Measurements from ENCODE around the gene CYBA. TPM values are rescaled to one million over a fixed set of nuclear protein-coding genes. Genes with fewer than 3 reads are reported as not detected.
A peak's percentile ranks its signal among the peaks of the same experiment; 100 is the strongest.

Gene CYBA
- total and polyA plus RNA-seq, 2 of the 13 experiments (the other 11 are each of a cell fraction or from before 2014, with no cell fraction given), result 196 to 250 TPM

DNA sequence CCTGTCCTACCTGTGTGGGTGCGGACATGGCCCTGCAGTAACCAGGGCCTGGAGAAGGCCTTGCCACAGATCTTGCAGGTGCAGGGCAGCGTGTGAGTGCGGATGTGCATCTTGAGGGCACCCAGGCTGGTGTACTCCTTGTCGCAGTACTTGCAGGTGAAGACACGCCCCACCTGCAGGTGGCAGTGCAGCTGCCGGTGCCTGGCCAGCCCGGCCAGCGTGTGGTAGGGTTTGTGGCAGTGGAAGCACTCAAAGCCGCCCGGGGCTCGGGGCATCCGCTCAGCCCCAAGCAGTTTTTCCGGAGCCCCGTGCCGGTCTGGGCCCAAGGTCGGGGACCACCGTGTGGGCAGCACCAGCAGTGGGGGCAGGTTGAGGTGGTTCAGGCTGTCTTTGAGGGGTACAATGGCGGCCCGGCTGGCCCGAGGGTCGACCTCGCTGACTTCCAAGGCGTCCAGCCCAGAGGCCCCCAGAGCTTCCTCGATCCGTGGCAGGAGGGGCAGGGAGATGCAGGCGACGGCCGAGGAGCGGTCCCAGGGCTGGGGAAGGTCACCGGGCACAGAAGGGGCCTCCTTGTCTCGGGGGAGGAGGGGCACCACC is 30.3 kb upstream of the CYBA start (continued):
- TF ChIP-seq ZNF792 (CRISPR knock-in tag; IDR thresholded peaks at IDR 0.05), result no peak; the same call in 1 of the 2 replicates
- no peak for TF ChIP-seq ZNF598 (CRISPR knock-in tag; IDR thresholded peaks at IDR 0.05; ENCODE audit: borderline replicate concordance)
- no peak for TF ChIP-seq ZFP36L2 (CRISPR knock-in tag; IDR thresholded peaks at IDR 0.05)
- TF ChIP-seq E2F5 (CRISPR knock-in tag; conservative IDR thresholded peaks at IDR 0.05), result no peak
- TF ChIP-seq, protein P1, sequence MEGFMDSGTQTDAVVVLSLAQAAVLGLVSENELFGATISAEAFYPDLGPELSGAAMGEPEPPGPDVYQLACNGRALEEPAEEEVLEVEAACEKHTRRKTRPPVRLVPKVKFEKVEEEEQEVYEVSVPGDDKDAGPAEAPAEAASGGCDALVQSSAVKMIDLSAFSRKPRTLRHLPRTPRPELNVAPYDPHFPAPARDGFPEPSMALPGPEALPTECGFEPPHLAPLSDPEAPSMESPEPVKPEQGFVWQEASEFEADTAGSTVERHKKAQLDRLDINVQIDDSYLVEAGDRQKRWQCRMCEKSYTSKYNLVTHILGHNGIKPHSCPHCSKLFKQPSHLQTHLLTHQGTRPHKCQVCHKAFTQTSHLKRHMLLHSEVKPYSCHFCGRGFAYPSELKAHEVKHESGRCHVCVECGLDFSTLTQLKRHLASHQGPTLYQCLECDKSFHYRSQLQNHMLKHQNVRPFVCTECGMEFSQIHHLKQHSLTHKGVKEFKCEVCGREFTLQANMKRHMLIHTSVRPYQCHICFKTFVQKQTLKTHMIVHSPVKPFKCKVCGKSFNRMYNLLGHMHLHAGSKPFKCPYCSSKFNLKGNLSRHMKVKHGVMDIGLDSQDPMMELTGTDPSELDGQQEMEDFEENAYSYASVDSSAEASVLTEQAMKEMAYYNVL (CRISPR knock-in tag; IDR thresholded peaks at IDR 0.05; ENCODE audit: borderline replicate concordance), result 0 out of 2 replicates have a peak, but pooled peaks have one; percentile 21
- no peak for TF ChIP-seq JUN (CRISPR knock-in tag; IDR thresholded peaks at IDR 0.05)
- 0 out of 2 replicates have a peak, but pooled peaks have one; percentile 30 for TF ChIP-seq KLF11 (CRISPR knock-in tag; IDR thresholded peaks at IDR 0.05)
- no peak for TF ChIP-seq BCL3 (CRISPR knock-in tag; IDR thresholded peaks at IDR 0.05)
- no peak for TF ChIP-seq REXO4 (CRISPR knock-in tag; IDR thresholded peaks at IDR 0.05; ENCODE audit: borderline replicate concordance)
- TF ChIP-seq ZNF367 (CRISPR knock-in tag; IDR thresholded peaks at IDR 0.05; ENCODE audit: borderline replicate concordance), result no peak
- TF ChIP-seq ZBTB20 (CRISPR knock-in tag; IDR thresholded peaks at IDR 0.05; ENCODE audit: borderline replicate concordance, low read depth), result no peak
- TF ChIP-seq RNF219 (CRISPR knock-in tag; IDR thresholded peaks at IDR 0.05), result no peak
- no peak for TF ChIP-seq IKZF4 (CRISPR knock-in tag; IDR thresholded peaks at IDR 0.05; ENCODE audit: borderline replicate concordance, low read depth, not compliant biosample characterization)
- peak; percentile 41; the same call in 1 of the 2 replicates for TF ChIP-seq ZNF768 (CRISPR knock-in tag; IDR thresholded peaks at IDR 0.05)
- no peak for TF ChIP-seq GATA4 (IDR thresholded peaks at IDR 0.05; ENCODE audit: borderline replicate concordance, low read depth)
- TF ChIP-seq, protein P2, sequence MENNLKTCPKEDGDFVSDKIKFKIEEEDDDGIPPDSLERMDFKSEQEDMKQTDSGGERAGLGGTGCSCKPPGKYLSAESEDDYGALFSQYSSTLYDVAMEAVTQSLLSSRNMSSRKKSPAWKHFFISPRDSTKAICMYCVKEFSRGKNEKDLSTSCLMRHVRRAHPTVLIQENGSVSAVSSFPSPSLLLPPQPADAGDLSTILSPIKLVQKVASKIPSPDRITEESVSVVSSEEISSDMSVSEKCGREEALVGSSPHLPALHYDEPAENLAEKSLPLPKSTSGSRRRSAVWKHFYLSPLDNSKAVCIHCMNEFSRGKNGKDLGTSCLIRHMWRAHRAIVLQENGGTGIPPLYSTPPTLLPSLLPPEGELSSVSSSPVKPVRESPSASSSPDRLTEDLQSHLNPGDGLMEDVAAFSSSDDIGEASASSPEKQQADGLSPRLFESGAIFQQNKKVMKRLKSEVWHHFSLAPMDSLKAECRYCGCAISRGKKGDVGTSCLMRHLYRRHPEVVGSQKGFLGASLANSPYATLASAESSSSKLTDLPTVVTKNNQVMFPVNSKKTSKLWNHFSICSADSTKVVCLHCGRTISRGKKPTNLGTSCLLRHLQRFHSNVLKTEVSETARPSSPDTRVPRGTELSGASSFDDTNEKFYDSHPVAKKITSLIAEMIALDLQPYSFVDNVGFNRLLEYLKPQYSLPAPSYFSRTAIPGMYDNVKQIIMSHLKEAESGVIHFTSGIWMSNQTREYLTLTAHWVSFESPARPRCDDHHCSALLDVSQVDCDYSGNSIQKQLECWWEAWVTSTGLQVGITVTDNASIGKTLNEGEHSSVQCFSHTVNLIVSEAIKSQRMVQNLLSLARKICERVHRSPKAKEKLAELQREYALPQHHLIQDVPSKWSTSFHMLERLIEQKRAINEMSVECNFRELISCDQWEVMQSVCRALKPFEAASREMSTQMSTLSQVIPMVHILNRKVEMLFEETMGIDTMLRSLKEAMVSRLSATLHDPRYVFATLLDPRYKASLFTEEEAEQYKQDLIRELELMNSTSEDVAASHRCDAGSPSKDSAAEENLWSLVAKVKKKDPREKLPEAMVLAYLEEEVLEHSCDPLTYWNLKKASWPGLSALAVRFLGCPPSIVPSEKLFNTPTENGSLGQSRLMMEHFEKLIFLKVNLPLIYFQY (CRISPR knock-in tag; IDR thresholded peaks at IDR 0.05; ENCODE audit: borderline replicate concordance), result no peak
- TF ChIP-seq NFRKB (IDR thresholded peaks at IDR 0.05), result no peak
- peak; percentile 49 for TF ChIP-seq HIVEP1 (CRISPR knock-in tag; IDR thresholded peaks at IDR 0.05)
- no peak; the same call in 1 of the 2 replicates for TF ChIP-seq ZNF556 (CRISPR knock-in tag; IDR thresholded peaks at IDR 0.05; ENCODE audit: borderline replicate concordance)
- no peak for TF ChIP-seq ZNF354B (CRISPR knock-in tag; IDR thresholded peaks at IDR 0.05)
